NCI-H82 (cell line): ENCODE measurements around the gene ERICH4.
"Not testable (repeated sequence)": the region's sequence is repeated elsewhere in the genome, so short reads cannot be mapped to it uniquely, and the experiment has no call there.

Source experiments
- DNase-seq: peaks from one replicate; lab custom pipeline; 2025; lab: John Stamatoyannopoulos, UW

ERICH4 gene

GRCh38 chr19:41435936-41436673 is 6.9 kb upstream of the ERICH4 start:
- no peak for DNase-seq

DNA sequence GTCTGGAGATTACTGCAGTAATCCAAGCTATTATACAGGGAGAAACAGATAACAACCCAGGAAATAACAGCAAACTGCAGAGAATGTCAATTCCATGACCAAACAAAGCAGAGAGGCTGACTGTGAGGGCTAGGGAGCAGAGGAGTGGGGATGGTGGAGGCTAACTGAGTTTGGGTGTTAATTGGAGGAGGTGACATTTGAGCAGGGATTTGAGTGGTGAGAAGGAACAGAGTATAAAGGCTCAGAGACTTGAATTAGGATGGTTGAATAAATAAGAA is 6.3 kb upstream of the ERICH4 start:
- no peak for DNase-seq

DNA sequence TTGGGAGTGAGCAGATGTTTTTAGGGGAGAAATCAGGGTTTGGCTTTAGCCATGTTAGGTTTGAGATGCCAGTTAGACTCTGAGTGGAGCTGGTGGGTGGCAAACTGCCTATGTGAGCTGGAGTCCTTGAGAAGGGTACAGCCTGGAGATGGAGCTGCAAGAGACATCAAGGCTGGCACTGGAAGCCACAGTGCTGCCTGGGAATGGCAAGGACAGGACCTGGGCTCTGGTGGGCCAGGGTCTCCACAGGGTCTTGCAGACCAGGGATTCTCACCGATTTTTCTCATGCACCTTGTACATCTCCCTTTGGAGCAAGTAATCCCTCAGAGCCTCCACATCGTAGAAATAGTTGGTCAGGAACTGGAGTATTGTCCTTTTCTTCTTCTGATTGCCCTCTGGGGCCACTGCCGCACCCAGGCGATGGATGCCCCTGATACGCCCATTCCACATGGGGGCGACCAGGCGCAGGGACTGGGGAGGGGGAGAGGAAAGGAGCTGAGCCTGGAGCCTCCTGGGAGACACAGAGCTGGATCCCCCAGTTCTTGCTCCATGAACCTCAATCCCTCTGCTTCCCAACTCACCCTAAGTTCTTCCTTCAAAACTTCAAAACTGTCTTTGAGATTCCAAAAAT is 4.9 kb upstream of the ERICH4 start:
- no peak for DNase-seq

GRCh38 chr19:41439441-41440222 is 3.3 kb upstream of the ERICH4 start, which contains the start of gene DMAC2:
DMAC2 (minus strand) TSS chr19:41439912; CDS start chr19:41439899, 13 bp downstream.
- DNase-seq, result peak; percentile 100

DNA sequence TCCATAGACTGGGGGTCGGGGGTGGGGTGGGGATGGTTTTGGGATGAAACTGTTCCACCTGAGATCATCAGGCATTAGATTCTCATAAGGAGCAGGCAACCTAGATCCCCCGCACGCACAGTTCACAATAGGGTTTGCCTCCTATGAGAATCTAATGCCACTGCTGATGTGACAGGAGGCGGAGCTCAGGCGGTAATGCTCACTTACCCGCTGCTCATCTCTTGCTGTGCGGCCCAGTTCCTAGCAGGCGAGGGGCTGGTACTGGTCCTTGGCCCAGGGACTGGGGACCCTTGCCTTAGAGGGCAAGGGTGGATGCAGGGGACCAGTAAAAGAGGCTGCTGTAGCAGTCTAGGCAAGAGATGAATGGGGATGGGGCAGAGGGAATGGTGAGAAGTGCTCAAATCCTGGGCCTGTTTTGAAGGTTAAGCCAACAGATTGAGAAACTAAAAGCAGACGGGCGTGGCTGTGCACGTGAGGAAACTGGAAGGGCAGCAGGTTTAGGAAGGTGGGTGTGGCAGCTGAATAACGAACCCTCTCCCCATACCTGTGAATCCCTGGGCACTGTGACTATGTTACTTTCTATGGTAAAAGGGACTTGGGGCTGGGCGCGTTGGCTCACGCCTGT is 1.5 kb upstream of the ERICH4 start:
- no peak for DNase-seq

DNA sequence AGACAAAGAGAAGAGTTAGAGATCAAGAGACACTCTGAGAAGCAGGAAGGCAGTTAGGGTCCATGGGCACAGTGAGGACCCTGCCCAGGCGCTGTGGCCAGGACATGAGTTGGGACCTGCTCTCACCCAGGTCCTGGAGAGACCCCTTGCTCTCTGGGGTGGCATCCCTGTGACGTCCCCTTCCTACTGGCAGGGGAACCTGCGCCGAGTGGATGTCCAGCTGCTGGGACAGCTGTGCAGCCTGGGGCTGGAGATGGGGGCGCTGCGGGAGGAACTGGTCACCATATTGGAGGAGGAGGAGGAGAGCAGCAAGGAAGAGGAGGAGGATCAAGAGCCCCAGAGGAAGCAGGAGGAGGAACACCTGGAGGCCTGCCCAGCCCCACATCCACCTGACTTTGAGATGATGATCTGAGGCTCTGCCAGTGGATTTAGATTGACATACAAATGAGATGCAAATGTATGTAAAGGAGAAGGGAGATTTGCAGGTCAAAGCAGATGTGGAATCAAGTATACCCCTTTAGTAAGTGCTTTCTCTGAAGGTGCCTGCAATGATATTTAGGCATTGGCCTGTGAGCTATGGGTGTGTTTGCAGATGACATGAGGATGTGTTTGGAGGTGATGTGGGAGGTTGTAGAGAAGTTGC is 978 bp downstream of the ERICH4 start:
- DNase-seq, result no peak

DNA sequence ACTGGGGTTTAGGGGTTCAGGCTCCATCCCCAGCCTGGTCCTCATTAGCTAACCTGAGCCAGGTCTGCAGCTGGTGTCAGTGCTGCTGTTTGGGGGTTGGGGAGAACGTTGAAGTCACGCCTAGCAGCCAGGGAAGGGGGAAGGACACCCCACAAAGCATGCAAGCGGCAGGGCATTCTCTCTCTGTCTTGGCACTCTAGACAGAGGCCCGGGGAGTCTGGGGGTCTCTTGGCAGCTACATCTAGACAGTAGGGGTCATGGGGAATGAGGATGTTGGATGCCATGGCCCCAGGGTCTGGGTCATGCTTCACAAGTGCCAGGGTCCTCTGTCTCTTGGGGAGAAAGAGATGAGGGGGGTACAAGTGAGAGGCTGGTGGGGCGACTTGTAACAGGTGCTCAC is 2.6 kb downstream of the ERICH4 start:
- no peak for DNase-seq

GRCh38 chr19:41447732-41448332 is 4.9 kb downstream of the ERICH4 start:
- no peak for DNase-seq

DNA sequence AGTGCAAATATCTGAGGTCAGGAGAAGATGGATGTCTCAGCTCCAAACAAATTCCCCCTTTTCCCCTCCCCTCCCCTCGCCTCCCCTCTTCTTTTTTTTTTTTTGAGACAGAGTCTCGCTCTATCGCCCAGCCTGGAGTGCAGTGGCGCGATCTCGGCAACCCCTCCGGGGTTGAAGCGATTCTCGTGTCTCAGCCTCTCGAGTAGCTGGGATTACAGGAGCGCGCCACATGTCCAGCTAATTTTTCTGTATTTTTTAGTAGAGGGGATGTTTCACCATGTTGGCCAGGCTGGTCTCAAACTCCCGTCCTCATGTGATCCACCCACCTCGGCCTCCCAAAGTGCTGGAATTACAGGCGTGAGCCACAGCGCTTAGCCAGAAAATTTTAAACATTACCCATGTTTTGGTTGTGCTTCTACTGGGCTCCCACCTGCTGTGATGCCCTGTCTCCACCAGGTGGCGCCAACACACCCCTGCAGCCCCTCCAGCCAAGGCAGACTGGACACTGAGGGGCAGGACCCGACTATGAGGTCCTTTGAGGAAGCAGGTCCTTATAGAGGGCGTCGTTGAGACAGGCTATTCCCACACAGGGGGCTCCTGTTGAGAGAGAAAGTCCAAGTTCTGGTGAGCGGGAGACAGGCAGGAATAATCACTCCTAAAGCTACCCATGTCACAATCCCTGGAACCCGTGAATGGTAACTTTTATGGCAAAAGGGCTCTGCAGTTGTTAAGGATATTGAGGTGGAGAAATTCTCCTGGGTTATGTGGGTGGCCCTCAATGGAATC is 6.3 kb downstream of the ERICH4 start:
- DNase-seq, result peak; percentile 79

- DNase-seq, result no peak
These were observed 6.9 kb downstream of the ERICH4 start for GRCh38 chr19:41449865-41450178.

GRCh38 chr19:41452584-41453275 is 9.8 kb downstream of the ERICH4 start:
- DNase-seq, result no peak

DNA sequence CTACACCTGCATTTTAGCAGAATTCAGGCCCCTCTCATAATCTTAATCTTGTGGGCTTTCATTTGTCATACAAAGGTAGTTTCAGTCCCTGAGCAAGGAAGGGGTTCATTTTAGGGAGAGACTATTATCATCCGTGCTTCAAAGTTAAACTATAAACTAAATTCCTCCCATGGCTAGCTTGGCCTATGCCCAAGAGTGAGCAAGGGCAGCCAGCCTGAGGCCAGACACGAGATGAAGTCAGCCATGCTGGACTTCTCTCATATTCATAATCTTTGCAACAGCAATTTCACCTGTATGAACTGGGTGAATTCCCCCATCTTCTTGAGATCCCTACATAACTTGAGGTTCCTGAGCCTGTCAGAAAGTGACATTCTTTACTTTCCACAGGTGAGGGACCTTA is 13.0 kb downstream of the ERICH4 start:
- no peak for DNase-seq

GRCh38 chr19:41456342-41456918 is 13.5 kb downstream of the ERICH4 start:
- no peak for DNase-seq

- no peak for DNase-seq
These were observed 14.3 kb downstream of the ERICH4 start for GRCh38 chr19:41457241-41457640.

GRCh38 chr19:41462497-41462896 is 19.5 kb downstream of the ERICH4 start:
- DNase-seq, result no peak

- DNase-seq, result not testable (repeated sequence)
These were observed 20.6 kb downstream of the ERICH4 start for GRCh38 chr19:41463257-41464256.

DNA sequence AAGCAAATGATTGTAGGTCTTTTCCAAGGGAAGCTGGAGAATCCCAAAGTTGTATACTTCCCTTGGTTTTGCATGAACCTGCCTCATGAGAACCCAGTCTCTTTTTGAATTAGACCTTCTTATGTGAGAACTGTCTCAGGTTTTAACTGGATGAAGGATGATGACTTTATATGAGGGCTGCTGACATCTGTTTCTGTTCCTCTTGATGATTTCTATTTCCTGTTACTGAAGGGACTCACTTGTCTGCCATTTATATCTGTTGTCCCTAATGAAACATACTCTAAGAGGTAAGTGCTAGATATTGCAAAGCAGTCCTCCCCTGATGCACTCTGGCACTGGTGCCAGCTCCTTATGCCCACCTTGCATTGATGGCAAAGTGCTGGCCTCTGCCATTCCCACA is 33.6 kb downstream of the ERICH4 start:
- DNase-seq, result no peak

DNA sequence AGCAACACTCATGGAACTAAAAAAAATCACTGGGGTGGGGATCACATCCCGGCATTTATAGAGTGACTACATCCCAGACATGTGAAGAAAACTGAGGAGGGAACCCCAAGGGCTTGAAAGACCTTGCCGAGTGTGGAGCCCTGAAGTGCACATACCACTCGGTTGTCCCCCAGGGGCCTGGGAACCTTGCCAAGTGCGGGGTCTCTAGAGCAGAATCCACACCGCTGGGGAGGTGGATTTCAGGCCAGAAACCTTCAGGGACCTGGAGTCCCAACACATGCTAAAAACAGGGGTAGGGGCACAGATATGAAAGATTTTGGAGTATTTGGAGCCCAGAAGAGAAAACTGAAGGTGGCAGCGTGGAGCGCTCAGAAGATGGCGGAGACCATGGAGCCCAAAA is 35.2 kb downstream of the ERICH4 start:
- DNase-seq, result no peak
